SW480 (cell line): ENCODE results near the gene LIPC.

Experiments
- DNase-seq: peaks from one replicate; pipeline ENCODE4 v3.0.0-alpha.2; 2016; ENCODE audit warnings: low spot score

Gene LIPC

GRCh38 chr15:58555162-58556027 is 123.6 kb downstream of the LIPC start:
- DNase-seq: peak; percentile 5

DNA sequence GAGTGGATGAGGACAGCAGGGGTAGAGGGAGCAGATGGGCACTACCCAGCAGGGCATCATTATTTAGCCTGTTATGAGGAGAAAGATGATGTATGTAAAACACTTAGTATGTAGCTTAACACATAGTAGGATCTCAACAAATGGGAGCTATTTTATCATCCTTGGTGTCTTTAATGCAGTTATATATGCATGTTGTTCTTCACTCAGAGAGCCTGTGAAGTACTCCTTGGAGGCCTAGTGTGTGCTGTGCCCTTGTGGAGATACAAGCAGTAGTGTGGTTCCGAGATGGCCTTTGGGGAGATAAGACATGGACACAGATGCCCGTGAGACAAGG is 124.2 kb downstream of the LIPC start:
- DNase-seq: no peak

- DNase-seq: no peak
Observed at GRCh38 chr15:58556541-58556940, 124.8 kb downstream of the LIPC start.

GRCh38 chr15:58558777-58559176 is 127.0 kb downstream of the LIPC start:
- DNase-seq: no peak

- no peak for DNase-seq
Observed at GRCh38 chr15:58559904-58560588, 128.3 kb downstream of the LIPC start.

DNA sequence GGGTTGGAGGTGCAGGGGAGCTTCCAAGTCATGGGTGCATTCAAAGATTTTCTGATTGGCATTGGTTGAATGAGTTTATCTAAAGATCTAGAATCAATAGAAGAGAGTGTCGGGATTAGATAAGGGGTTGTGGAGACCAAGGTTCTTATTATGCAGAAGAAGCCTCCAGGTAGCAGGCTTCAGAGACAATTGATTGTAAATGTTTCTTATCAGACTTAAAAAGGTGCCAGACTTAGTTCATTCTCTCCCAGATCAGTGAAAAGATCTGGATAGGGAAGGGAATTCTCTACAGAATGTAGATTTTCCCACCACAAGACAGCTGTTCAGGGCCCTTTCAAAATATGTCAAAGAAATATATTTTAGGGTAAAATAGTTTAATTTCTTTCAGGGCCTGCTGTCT is 129.5 kb downstream of the LIPC start:
- no peak for DNase-seq

GRCh38 chr15:58562135-58562534 is 130.3 kb downstream of the LIPC start:
- no peak for DNase-seq

DNA sequence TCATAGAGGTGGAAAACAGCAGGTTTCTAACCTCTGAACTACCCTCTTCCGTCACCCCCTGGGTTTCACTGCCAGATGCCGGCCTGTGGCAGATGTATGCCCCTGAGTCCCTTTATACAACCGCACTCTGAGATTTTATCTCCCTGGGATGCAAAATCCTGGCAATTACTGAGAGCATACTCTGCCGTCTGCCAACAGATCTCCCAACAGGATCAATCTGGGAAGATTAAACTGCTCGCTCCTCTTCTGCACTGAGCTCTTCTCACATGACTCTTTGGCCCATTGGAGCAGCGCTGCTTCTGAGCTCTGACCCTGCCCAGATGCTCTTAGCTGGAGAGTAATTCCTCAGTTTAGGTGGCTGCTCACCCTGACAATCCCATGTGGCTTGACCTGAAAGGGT is 133.2 kb downstream of the LIPC start:
- no peak for DNase-seq

- no peak for DNase-seq
Observed at GRCh38 chr15:58565619-58566018, 133.8 kb downstream of the LIPC start.

DNA sequence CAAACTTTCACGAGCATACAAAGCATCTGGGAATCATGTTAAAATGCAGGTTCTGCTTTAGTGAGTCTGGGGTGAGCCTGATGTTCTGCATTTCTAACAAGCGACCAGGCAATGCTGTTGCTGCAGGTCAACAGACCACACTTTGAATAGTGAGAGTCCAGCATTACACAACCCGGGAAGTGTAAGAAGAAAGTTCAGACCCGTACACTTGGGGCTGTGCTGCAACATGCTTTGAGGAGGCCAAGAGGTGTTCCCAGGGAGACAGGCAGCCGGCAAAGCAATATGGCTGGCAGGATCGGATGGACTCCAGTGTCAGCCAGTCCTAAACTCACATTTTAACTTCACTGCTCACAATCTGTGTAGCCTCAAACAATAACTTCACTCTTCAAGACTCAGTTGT is 134.2 kb downstream of the LIPC start:
- DNase-seq: no peak

DNA sequence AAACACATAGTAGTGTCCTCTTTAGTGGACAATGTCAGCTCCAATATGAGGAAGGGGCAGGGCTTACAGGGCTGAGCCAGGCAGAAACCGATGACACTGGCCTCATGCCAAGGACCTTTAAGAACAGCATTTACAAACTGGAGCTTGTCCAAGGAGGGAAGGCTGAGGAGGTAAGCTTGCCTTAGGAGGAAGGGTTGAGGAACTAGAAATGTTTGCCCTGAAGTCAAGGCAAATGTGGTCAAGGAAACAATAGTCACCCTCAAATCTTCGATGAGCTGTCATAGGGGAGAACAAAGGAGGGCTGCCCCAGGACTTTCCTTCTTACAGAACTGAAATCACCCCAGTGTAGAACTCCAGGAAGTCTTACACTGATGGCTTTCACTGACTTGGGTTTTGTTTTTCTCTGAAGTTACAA is 136.4 kb downstream of the LIPC start:
- no peak for DNase-seq

- DNase-seq: no peak
Observed at GRCh38 chr15:58569455-58569854, 137.7 kb downstream of the LIPC start.

- no peak for DNase-seq
Observed at GRCh38 chr15:58571491-58571890, 139.7 kb downstream of the LIPC start.

DNA sequence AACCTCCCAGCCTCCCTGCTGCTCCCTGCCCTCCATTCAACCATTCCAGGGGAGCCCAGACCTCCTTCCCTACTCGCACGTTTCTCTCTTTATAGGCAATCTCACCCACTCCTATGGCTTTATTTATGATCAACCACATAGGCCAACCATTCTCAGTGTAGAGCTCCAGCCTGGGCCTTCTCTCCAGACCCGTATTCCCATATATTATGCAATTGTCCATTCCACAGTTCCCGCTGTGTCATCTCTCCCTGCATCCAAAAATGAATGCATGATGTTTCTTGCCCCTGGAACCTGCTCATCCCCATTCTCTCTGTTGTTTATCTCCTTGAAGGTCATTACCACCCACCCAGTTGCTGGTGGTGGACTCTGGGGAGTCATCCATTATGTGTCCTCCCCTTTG is 140.7 kb downstream of the LIPC start:
- DNase-seq: no peak

GRCh38 chr15:58573270-58573669 is 141.5 kb downstream of the LIPC start:
- no peak for DNase-seq

DNA sequence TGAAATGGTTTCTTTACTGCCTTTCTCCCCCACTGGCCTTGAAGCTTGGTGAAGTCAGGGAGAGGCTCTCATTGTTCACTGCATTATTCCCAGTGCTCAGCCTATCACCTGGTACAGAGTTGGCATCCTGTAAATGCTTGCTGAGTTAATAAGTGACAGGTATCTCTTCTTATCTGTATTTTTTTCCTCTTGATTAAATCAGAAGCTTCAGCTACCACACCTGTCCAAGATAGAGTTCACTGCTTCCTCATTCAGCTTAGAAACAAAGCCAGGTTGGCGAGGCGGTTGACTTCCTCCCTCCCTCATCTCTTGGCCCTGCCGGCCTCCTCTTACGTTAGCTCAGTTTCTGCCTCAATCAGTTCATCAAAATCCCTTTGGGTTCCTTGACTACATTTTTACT is 142.8 kb downstream of the LIPC start:
- no peak for DNase-seq

DNA sequence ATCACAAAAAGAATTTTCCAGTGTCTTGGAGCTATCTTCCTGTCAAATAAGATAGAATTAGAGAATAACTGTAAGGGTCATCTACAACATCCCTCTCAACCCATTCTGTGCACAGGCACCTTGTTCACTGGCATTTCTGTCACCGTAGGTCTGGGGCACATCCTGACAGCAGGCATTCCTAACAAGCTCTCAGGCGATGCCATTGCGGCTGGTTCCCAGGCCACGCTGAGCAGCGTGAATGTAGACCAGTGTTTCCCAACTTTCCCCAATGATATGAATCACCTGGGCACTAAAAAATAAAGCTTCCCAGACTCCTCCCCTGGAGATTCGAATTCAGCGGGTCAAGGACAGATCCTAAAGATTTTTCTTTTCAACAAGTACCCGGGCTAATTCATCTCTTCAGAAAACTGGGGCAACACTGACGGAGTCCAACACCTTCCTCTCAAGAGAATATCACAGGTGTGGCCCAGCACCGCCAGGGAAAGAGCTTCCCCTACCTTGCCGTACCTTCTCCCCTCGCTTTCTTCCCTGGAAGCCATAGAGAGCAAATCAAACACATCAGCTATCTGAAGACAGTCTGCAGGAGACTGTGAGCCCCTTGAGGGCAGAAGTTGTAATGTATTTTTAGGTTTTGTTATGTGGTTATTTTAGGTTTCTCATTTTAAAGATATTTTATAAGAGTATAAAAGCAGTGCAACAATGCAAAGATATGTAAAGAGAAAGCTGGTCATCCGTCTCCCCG is 143.4 kb downstream of the LIPC start:
- no peak for DNase-seq

DNA sequence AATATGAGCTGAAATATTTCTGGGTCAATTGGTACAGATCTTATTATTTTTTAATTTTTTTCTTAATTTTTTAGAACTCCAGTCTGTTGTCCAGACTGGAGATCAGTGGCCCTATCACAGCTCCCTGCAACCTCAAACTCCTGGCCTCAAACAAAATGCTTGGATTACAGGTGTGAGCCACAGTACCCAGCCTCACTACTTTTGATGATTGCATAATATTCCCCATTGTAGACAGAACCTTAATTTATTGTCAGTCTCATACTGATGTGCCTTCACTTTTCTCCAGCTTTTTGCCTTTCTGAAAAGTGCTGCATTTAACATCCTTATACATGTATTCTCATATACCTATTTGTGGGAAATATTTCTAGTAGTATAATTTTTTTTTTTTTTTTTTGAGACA is 144.9 kb downstream of the LIPC start:
- DNase-seq: no peak

- DNase-seq: no peak
Observed at GRCh38 chr15:58582160-58582559, 150.4 kb downstream of the LIPC start.

DNA sequence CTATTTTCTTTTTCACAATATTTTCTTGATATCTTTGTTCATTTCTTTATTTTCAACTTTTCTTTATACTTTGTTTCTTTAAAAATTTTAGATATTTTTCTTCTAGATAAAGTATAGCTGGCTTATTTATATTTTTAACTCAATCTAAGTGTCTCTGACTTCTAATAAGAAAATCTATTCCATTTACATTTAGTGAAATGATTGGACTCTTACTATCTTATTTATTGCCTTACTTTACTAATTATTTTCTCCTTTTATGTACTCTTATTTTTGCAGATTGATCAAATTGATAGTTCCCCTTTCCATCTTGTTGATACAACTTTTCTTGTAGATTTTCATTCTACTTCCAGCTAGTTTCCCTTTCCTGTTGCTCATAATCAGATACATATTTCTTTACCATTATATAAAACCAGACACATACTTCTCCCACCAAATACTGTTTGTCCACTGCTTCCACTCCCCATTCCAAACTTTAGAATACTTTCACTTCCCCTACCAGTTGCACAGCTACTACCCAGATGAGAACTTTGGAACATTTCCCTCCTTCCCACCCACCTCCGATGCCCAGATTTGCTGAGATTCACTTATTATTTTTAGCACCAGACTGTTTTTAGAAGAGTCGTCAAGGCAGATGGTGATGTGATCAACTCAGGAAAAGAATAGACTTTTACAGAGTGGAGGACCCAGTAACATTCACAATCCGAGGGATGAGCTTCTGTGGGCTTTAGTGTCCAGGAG is 151.5 kb downstream of the LIPC start:
- no peak for DNase-seq

DNA sequence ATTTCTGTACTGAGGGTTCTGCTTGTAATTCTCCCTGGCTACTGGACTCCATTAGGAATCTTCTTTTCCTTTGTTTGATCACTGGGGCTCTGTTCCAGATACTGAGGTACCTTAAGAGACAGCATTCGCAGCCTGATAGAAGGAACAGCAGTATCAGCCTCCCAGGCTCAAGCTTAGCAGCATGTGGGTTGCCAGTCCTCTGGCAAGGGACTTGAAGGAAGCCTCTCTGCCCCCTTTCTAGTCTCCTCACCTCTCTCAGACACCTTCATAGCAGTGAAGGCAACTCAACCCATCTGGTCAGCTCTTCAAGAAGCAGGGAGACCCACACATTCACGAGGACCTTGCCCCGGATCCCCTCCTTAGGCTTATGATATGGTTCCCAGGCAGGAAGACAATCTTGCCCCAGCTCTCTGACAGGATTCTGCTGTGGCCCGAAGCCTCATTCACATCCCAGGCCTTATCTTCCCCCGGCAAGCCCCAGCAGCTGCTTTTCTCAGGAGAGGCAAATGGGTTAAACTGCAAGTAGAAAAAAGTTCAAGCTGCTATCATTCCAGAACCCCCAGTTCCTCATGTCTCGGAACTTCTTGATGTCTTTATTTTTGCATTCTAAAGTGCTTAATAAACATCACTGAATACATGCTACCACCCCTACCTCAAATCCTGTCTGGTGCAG is 153.1 kb downstream of the LIPC start:
- no peak for DNase-seq
